Measurements from ENCODE around the gene CMTM1.

DNA sequence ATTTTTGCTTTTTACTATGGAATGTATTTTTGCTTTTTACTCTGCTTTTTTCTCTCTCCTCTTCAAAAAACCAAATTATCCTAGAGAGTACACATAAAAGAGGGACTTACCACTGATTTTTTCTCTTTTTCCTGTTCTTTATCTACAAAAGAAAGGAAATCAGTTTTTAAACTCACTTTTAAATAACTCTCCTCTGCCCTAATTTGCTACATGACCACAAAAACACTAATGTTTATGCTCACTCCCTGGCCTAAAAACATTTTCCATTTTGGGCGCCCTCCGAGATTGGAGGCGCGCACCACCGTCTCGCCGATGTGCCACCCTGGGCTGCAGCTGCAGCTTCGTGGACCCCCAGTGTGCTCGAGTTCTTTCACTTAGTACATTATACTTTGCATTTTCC is 17.4 kb upstream of the CMTM1 start:
- TF ChIP-seq POLR2A (IDR thresholded peaks at IDR 0.05; ENCODE audit: low read depth, low read length) (no peak), TAF1 (IDR thresholded peaks at IDR 0.05; ENCODE audit: low read depth, low read length) (no peak), POLR2AphosphoS5 (IDR thresholded peaks at IDR 0.05; ENCODE audit: low read depth, low read length) (no peak)
